ENCODE results near the gene GMIP. TPM values are rescaled to one million over a fixed set of nuclear protein-coding genes. Genes with fewer than 3 reads are reported as not detected.

The GMIP gene
- polyA plus RNA-seq, 3 donors, result 41.4 to 91.4 (median 75.1) TPM

DNA sequence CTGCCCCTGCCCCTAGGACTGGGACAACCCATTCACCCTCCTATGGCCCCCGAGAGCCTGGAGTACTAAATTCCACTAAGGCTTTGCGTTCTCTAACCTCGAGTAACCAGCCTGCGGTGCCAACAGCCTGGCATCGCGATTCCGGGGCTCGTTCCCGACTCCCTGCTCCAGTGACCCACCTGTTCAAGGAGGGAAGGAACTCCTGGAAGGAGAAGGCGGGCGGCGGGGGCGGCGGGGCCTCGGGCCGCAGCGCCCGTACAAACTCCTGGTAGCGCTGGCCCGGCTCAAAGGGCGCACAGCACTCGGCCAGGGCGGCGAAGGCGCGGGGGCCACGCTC, 6.3 kb downstream of the GMIP start:
- Histone ChIP-seq H3K27me3 (ENCODE audit: control insufficient read depth in 2 of 2, insufficient read depth in 2 of 2, low read length in 2 of 2) (no peaks in the 10 kb centered on the region), H3K36me3 (replicated peaks in 1 of 2; ENCODE audit: control insufficient read depth in 1 of 2, insufficient read depth in 2 of 2, low read length in 2 of 2) (peaks cover 82 to 96% of the 10 kb centered on the region in 2 donors), H3K4me1 (ENCODE audit: control insufficient read depth in 1 of 2, insufficient read depth in 2 of 2, low read length in 2 of 2) (peaks cover 24 to 25% of the 10 kb centered on the region in 2 donors), H3K79me2 (ENCODE audit: insufficient read depth, low read length) (peaks cover 59% of the 10 kb centered on the region), H4K20me1 (ENCODE audit: insufficient read depth, low read length) (peaks cover 92% of the 10 kb centered on the region), H3K27ac (ENCODE audit: low read depth in 1 of 2, low read length in 2 of 2) (peak overlapping the region in 1 of 2 donors; percentile 31), H3K4me3 (replicated peaks in 1 of 3; ENCODE audit: low read depth in 2 of 3, low read length in 3 of 3) (no peak overlapping the region), H3K9ac (ENCODE audit: insufficient read depth, low read length, poor library complexity, severe bottlenecking) (no peak overlapping the region), H2AFZ (ENCODE audit: insufficient read depth, low read depth, low read length, poor library complexity, severe bottlenecking) (no peak overlapping the region), H3K4me2 (replicated peaks; ENCODE audit: extremely low read depth, low read length, poor library complexity, severe bottlenecking) (no peak overlapping the region), H3K9me3 (replicated peaks in 1 of 2; ENCODE audit: control insufficient read depth in 1 of 2, insufficient read depth in 1 of 2, low read length in 2 of 2) (no peaks in the 10 kb centered on the region)
- H3K36me3 Mint-ChIP-seq, result peaks cover 65 to 92% of the 10 kb centered on the region in 2 donors
- intact Hi-C loops (cut with micrococcal nuclease), result no loop called here
- peaks cover 0 to 2% (median 1%) of the 10 kb centered on the region in 3 donors for H3K27me3 Mint-ChIP-seq (ENCODE audit: low read depth in 3 of 3)
- no peaks in the 10 kb centered on the region for H3K9me3 Mint-ChIP-seq
- no peak for DNase-seq
- H3K4me1 Mint-ChIP-seq, result peaks cover 18% of the 10 kb centered on the region
- TF ChIP-seq, protein P1, sequence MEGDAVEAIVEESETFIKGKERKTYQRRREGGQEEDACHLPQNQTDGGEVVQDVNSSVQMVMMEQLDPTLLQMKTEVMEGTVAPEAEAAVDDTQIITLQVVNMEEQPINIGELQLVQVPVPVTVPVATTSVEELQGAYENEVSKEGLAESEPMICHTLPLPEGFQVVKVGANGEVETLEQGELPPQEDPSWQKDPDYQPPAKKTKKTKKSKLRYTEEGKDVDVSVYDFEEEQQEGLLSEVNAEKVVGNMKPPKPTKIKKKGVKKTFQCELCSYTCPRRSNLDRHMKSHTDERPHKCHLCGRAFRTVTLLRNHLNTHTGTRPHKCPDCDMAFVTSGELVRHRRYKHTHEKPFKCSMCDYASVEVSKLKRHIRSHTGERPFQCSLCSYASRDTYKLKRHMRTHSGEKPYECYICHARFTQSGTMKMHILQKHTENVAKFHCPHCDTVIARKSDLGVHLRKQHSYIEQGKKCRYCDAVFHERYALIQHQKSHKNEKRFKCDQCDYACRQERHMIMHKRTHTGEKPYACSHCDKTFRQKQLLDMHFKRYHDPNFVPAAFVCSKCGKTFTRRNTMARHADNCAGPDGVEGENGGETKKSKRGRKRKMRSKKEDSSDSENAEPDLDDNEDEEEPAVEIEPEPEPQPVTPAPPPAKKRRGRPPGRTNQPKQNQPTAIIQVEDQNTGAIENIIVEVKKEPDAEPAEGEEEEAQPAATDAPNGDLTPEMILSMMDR (IDR thresholded peaks at IDR 0.05), result no peak
- no peak overlapping the region for H3K27ac Mint-ChIP-seq
- H3K4me3 Mint-ChIP-seq, result no peak overlapping the region
- WGBS (ENCODE audit: insufficient coverage), result 95% methylated on average over 24 of the region's 27 CpGs

DNA sequence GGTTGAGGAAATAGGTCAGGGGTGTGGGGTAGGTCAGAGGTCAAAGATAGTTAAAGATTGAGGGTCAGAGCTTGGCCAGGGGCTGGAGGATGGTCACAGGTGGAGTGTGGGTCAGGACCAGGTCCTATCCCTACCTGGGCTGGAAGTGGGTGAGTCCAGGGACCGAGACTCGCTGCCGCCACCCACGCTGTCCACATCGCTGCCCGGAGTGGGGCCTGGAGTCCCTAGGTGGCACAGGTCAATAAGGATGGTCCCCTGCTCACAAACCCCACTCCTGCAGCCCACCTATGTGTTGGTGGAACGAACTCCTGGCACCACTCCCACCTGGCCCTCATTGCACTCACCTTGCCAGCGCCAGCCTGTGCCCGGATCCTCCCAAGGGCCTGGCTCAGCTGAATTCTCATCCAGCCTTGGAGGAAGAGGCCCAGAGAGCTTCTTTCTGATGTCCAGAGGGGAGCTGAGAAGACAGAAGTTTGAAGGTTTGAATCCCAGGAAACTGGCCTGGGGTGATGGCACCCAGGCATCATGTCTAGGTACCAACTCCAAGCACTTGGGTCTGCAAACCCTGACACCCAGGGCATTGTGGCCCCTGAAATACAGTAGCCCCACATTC, 6.8 kb downstream of the GMIP start:
- H3K4me3 ChIP-seq (replicated peaks in 1 of 3; ENCODE audit: low read depth in 2 of 3, low read length in 3 of 3), result no peak overlapping the region
- no peak for DNase-seq
- Mint-ChIP-seq H3K4me3 (no peak overlapping the region), H3K36me3 (peaks cover 63 to 92% of the 10 kb centered on the region in 2 donors), H3K9me3 (no peaks in the 10 kb centered on the region), H3K4me1 (peaks cover 14% of the 10 kb centered on the region), H3K27ac (peak overlapping the region in 1 of 7 donors; percentile 68), H3K27me3 (ENCODE audit: low read depth in 3 of 3) (peaks cover 0 to 2% (median 1%) of the 10 kb centered on the region in 3 donors)
- peak overlapping the region in 1 of 2 donors; percentile 31 for H3K27ac ChIP-seq (ENCODE audit: low read depth in 1 of 2, low read length in 2 of 2)
- no peak overlapping the region for H2AFZ ChIP-seq (ENCODE audit: insufficient read depth, low read depth, low read length, poor library complexity, severe bottlenecking)
- peaks cover 19 to 20% of the 10 kb centered on the region in 2 donors for H3K4me1 ChIP-seq (ENCODE audit: control insufficient read depth in 1 of 2, insufficient read depth in 2 of 2, low read length in 2 of 2)
- H3K27me3 ChIP-seq (ENCODE audit: control insufficient read depth in 2 of 2, insufficient read depth in 2 of 2, low read length in 2 of 2), result no peaks in the 10 kb centered on the region
- peaks cover 90% of the 10 kb centered on the region for H4K20me1 ChIP-seq (ENCODE audit: insufficient read depth, low read length)
- H3K79me2 ChIP-seq (ENCODE audit: insufficient read depth, low read length), result peaks cover 54% of the 10 kb centered on the region
- H3K36me3 ChIP-seq (replicated peaks in 1 of 2; ENCODE audit: control insufficient read depth in 1 of 2, insufficient read depth in 2 of 2, low read length in 2 of 2), result peaks cover 83 to 95% of the 10 kb centered on the region in 2 donors
- intact Hi-C loops (cut with micrococcal nuclease), result no loop called here
- H3K4me2 ChIP-seq (replicated peaks; ENCODE audit: extremely low read depth, low read length, poor library complexity, severe bottlenecking), result no peak overlapping the region
- WGBS (ENCODE audit: insufficient coverage), result 100% methylated on average over 3 of the region's 9 CpGs
- no peak overlapping the region for H3K9ac ChIP-seq (ENCODE audit: insufficient read depth, low read length, poor library complexity, severe bottlenecking)
- H3K9me3 ChIP-seq (replicated peaks in 1 of 2; ENCODE audit: control insufficient read depth in 1 of 2, insufficient read depth in 1 of 2, low read length in 2 of 2), result no peaks in the 10 kb centered on the region
- TF ChIP-seq, protein P1 (IDR thresholded peaks at IDR 0.05), result no peak
